Smooth muscle cell of the brain vasculature (primary cell): ENCODE measurements around the gene ACBD4.
"Not testable (repeated sequence)": the region's sequence is repeated elsewhere in the genome, so short reads cannot be mapped to it uniquely, and the experiment has no call there.

ENCODE experiments used
- DNase-seq: peaks from one replicate; pipeline ENCODE4 v3.0.0-alpha.2; 2012; ENCODE audit warnings: low read depth, low spot score

ACBD4 gene

GRCh38 chr17:45119964-45120363, 15.5 kb upstream of the ACBD4 start:
- no peak for DNase-seq

GRCh38 chr17:45120558-45120957, 14.9 kb upstream of the ACBD4 start:
- DNase-seq, result no peak

- no peak for DNase-seq
Observed at GRCh38 chr17:45121055-45121454, 14.4 kb upstream of the ACBD4 start.

- no peak for DNase-seq
Observed at GRCh38 chr17:45123076-45123770, 12.3 kb upstream of the ACBD4 start.

GRCh38 chr17:45123930-45124796, 11.3 kb upstream of the ACBD4 start:
- no peak for DNase-seq

GRCh38 chr17:45124797-45125122, 10.7 kb upstream of the ACBD4 start:
- DNase-seq, result not testable (repeated sequence)

GRCh38 chr17:45125509-45125908, 10.0 kb upstream of the ACBD4 start:
- no peak for DNase-seq

GRCh38 chr17:45127207-45127547, 8.3 kb upstream of the ACBD4 start:
- no peak for DNase-seq

- no peak for DNase-seq
Observed at GRCh38 chr17:45127548-45128300, 7.8 kb upstream of the ACBD4 start.

- no peak for DNase-seq
Observed at GRCh38 chr17:45128331-45128730, 7.2 kb upstream of the ACBD4 start.

GRCh38 chr17:45128989-45129388, 6.5 kb upstream of the ACBD4 start:
- no peak for DNase-seq

- DNase-seq, result no peak
Observed at GRCh38 chr17:45129426-45129939, 6.0 kb upstream of the ACBD4 start.

- no peak for DNase-seq
Observed at GRCh38 chr17:45129940-45130680, 5.4 kb upstream of the ACBD4 start.

- no peak for DNase-seq
Observed at GRCh38 chr17:45130681-45131615, 4.5 kb upstream of the ACBD4 start.

GRCh38 chr17:45131616-45132319, 3.7 kb upstream of the ACBD4 start:
- DNase-seq, result no peak

GRCh38 chr17:45132320-45132571, 3.2 kb upstream of the ACBD4 start, which contains the start of gene PLCD3:
PLCD3 (minus strand) TSS chr17:45132515; CDS start chr17:45132410, 105 bp downstream.
- no peak for DNase-seq

- no peak for DNase-seq
Observed at GRCh38 chr17:45132572-45133463, 2.7 kb upstream of the ACBD4 start.

- no peak for DNase-seq
Observed at GRCh38 chr17:45135978-45136791, 698 bp downstream of the ACBD4 start.
